PC-9 (cell line): ENCODE measurements around the gene SNX25.

Source experiments
- EZH2 ChIP-seq: fragments of 200-600 bp; sonication (generic); IDR thresholded peaks from 2 replicates; pipeline ENCODE4 v1.8.0; 2017; ENCODE audit warnings: antibody characterized with exemption, low read depth
- TF ChIP-seq, protein P1 (sequence below): fragments of 200-600 bp; sonication (generic); conservative IDR thresholded peaks from 2 replicates; pipeline ENCODE4 v1.6.1; 2017; ENCODE audit warnings: mixed run types, antibody characterized with exemption, mild to moderate bottlenecking, moderate library complexity

DNA sequence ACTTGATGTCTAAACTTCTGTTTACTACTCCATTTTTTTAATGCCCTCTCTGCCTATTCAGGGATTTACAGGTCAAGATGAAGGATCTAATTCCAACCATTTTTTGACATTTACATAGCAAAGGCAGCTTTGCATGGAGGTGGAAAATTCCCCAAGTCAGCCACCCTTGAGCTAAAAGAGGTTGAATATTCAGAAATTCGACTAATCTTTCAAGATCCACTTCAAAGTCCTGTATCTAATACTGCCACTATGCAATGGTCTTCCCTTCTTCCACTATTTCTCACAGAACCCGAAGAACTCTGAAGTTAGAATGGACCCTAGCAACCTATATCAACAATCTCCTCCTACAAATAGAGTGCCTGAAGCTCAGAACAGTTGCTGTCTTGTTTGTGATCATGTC is 27.2 kb upstream of the SNX25 start:
- TF ChIP-seq, protein P1, sequence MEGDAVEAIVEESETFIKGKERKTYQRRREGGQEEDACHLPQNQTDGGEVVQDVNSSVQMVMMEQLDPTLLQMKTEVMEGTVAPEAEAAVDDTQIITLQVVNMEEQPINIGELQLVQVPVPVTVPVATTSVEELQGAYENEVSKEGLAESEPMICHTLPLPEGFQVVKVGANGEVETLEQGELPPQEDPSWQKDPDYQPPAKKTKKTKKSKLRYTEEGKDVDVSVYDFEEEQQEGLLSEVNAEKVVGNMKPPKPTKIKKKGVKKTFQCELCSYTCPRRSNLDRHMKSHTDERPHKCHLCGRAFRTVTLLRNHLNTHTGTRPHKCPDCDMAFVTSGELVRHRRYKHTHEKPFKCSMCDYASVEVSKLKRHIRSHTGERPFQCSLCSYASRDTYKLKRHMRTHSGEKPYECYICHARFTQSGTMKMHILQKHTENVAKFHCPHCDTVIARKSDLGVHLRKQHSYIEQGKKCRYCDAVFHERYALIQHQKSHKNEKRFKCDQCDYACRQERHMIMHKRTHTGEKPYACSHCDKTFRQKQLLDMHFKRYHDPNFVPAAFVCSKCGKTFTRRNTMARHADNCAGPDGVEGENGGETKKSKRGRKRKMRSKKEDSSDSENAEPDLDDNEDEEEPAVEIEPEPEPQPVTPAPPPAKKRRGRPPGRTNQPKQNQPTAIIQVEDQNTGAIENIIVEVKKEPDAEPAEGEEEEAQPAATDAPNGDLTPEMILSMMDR, result no peak
- no peak for TF ChIP-seq EZH2
